GM21447 (cell line): ENCODE measurements around the gene ELN.
"Not testable (repeated sequence)": the region's sequence is repeated elsewhere in the genome, so short reads cannot be mapped to it uniquely, and the experiment has no call there.

ENCODE experiments used
- ATAC-seq: cut with Tn5 transposase; IDR thresholded peaks from one replicate; pipeline ENCODE4 v1.9.1; 2021; ENCODE audit not compliant: unreplicated experiment

The ELN gene

DNA sequence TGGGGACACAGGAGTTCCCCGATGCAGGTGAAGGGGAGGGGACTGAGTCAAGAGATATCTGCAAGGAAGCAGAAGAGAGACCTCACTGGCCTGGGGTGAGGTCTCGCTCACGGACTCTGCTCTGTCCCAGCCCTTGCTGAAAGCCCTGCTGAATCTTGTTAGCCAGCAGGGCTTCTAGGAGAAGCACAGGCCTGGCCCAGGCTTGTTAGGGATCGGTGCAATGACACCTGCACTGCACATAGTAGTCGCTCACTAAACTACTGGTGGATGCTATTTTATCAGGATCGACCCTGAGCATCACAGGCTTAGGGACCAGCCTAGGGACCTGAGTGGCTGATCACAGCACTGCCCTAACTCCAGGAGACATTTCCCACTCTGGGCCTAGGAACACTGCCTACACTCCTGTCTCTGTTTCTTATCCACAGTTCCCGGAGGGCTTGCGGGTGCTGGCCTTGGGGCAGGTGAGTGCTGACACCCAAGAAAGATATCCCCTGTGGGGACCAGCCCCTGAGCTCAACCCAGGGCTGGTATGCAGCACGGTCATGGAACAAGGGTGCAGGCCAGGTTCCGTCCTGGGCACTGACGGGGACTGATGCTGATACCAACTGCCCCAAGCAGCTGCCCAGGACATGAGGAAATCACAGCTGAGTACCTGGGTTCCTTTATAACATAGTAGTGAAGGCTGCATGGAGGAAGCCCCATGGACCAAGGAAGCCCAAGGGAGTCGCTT lies 13.0 kb downstream of the ELN start:
- ATAC-seq = no peak

DNA sequence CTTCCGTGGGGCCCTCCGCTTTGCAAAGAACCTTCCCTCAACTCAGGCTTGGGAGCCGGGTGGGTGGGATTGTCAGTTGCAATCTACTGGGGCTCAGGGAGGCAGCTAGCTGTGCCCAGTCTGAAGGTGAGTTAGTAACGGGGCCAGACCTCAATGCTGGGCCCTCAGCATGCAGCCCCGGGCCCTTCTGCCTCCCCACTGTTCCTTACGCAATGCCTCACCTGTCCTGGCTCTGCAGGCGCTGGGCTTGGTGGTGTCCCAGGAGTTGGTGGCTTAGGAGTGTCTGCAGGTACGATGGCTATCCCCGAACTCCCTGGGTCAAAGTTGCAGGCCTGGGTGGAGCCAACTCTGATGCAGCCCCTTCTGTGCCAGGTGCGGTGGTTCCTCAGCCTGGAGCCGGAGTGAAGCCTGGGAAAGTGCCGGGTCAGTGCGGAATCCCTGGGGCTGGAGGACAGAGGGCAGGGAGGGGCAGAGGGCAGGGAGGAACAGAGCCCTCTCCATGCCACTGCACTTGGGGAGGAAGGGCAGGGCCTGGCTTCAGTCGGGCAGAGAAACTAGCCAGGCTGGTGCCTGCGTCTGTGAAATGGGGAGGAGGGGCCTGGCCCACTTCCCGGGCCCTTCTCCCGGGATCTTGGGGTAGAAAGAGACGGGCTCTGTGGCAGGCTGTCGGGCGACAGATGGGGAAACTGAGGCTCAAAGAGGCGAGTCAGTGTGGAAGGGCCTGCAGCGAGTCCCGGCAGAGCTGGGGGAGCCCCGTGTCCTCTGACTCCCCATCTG lies 15.0 kb downstream of the ELN start:
- ATAC-seq = no peak

DNA sequence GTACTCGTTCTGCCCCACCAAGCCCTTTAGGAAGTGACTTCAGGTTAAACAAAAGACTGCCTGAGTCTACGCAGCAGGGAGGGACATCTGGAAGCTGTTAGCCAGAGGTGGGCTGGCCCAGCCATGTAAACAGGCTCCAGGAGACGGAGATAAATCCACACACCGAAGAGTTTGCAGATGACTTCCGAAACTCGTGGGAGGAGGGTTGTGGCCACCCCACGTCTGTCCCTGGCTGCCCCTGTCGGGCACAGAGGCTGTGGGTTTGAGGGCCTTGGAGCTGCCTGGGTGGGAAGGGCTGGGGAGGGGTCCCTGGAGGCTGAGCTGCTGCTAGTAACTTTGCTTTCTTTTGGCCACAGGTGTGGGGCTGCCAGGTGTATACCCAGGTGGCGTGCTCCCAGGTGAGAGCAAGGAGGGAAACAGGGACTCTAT lies 15.6 kb downstream of the ELN start:
- ATAC-seq = no peak

DNA sequence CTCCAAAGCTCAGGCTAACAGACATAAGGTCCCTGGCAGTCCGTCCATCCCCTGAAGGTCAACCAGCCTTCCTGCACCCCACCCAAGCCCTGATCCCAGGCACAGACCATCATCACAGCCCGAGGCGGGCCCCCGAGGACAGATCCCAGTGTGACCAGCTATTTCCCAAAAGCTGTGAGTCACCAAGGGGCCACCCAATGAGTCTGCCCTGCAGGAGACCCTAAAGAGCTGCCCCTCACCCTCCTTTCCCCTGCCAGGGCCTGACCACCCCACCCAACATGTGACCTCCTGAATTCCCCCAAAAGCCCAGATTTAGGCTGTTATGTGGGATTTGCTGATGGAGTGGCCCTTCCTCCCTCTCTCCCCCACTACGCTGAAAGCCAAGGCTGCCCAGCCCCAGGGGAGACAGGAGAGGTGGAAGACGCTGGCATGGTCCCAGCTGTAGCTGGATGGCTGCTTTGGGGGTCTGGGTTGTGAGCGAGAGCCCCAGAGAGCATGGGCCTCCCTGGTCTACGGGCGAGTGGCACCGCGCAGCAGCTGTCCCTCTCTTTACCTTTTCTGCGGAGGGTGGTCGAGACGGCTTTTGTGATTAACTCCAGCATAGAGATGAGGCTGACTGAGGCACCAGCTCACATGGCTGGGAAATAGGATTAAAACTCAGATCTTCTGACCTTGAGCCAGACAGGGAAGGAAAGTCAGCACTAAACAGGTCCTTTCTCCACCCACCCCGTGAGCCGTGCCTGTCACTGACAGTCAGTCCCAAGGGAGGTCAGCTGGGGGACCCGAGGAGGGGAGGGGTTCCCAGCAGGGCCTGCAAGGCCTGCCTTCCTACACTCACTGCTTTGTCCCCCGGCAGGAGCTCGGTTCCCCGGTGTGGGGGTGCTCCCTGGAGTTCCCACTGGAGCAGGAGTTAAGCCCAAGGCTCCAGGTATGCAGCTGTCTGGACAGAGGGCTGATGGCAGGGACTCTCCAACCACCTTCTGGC lies 16.7 kb downstream of the ELN start:
- no peak for ATAC-seq

DNA sequence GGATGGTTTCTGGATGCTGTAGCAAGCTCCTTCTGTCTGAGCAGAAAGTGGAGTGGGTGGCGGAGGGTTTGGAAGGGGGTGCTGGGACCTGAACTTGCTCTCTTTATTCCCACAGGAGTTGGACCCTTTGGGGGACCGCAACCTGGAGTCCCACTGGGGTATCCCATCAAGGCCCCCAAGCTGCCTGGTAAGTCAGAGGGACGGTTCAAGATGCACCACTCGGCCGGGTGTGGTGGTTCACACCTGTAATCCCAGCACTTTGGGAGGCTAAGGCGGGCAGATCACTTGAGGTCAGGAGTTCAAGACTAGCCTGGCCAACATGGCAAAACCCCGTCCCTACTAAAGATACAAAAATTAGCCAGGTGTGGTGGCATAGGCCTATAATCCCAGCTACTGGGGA lies 18.6 kb downstream of the ELN start:
- ATAC-seq = not testable (repeated sequence)

- ATAC-seq = no peak
Measured at GRCh38 chr7:74047804-74048380, 19.9 kb downstream of the ELN start.

GRCh38 chr7:74048999-74049599 lies 21.1 kb downstream of the ELN start:
- no peak for ATAC-seq

- ATAC-seq = no peak
Measured at GRCh38 chr7:74049997-74050798, 22.2 kb downstream of the ELN start.

GRCh38 chr7:74051193-74051592 lies 23.2 kb downstream of the ELN start:
- no peak for ATAC-seq

- no peak for ATAC-seq
Measured at GRCh38 chr7:74051629-74052410, 23.8 kb downstream of the ELN start.

DNA sequence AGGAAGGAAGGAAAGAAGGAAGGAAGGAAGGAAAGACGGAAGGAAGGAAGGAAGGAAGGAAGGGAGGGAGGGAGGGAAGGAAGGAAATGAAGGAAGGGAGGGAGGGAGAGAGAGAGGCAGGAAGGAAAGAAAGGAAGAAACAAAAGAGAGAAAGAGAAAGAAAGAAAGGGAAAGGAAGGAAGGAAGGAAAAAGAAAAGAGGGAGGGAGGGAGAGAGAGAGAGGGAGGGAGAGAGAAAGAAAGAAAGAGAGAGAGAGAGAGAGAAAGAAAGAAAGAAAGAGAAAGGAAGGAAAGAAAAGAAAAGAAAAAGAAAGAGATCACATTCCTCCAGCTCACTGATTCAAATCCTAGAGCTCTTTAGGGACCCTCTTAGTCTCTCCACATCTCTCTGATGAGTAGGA lies 24.7 kb downstream of the ELN start:
- no peak for ATAC-seq

DNA sequence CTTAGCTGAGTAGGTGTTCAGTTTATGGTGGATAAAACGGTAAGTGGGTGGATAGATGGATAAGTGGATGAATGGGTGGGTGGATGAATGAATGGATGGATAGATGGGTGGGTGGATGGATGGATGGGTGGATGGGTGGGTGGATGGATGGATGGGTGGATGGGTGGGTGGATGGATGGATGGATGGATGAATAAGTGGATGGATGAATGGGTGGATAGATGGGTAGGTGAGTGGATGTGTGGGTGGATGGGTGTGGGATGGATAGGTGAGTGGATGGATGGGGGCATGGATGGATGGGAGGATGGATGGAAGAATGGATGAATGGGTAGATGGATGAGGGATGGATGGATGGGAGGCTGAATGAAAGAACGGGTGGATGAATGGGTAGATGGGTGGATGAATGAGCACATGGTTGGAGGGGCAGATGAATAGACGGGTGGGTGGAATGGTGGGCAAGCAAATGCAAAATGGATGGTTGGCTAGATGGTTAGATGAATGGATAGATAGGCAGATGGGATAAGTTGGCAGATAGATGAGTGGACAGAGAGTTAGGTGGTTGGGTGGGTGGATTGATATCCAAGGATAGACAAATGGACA lies 25.7 kb downstream of the ELN start:
- ATAC-seq = no peak

DNA sequence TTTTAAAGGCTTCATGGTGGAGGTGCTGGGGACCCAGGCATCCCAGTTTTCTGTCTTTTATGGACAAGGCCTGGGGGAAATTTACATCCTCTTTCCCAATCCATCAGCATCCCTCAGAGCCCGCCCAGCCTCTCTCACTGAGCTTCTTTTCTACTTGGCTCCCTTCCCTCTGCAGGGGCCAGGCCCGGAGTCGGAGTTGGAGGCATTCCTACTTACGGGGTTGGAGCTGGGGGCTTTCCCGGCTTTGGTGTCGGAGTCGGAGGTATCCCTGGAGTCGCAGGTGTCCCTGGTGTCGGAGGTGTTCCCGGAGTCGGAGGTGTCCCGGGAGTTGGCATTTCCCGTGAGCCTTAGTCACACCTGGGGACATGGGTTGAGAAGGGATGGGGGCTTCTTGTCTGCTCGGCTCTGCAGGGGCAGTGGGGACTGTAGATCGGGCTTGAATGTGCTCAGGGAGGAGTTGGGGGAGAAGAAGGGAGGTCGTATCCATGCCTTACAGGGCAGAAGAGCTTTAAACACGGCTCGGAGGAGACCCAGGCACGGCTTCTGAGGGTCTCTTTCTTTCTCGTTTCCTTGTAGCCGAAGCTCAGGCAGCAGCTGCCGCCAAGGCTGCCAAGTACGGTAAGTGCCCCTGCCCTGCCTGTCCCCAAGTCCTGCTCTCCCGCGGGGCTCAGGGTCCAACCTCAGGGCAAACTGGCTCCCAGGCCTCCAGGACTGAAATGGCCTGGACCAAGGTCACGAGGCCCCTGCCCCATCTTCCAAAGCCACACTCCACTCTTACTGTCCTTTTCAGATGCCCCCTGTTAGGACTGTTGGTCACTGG lies 28.3 kb downstream of the ELN start:
- no peak for ATAC-seq

GRCh38 chr7:74057216-74057925 lies 29.4 kb downstream of the ELN start:
- ATAC-seq = no peak

DNA sequence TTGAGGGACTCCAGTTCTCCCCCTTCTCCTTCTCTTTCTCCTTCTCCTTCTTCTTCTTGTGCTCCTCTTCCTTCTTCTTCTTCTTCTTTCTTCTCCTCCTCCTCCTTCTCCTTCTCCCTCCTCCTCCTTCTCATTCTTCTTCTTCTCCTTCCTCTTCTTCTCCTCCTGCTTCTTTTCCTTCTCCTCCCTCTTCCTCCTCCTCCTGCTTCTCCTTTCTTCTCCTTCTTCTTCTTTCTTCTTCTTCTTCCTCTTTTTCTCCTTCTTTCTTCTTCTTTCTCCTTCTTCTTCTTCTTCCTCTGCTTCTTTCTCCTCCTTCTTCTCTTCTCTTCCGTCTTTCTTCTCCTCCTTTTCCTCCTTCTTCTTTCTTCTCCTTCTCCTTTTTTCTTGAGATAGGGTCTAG lies 30.0 kb downstream of the ELN start:
- ATAC-seq = no peak

- ATAC-seq = no peak
Measured at GRCh38 chr7:74058486-74058885, 30.5 kb downstream of the ELN start.

GRCh38 chr7:74059037-74059436 lies 31.1 kb downstream of the ELN start:
- no peak for ATAC-seq
